ENCODE results near the gene HYAL3. TPM values are rescaled to one million over a fixed set of nuclear protein-coding genes. Genes with fewer than 3 reads are reported as not detected.

Gene HYAL3
- total RNA-seq, 1 experiment from 2014 or later, result 10.2 TPM

- peak overlapping the region; percentile 60 for H3K27ac ChIP-seq
- ChIA-PET POLR2A (ENCODE audit: unreplicated experiment) (interaction anchor here (0.5 kb wide), 1 partner anchor 41 kb away, joined by 10 read pairs; no protein-coding TSS in a partner anchor), CTCF (interaction anchor here (0.6 to 0.7 kb wide), 3 partner anchors 47 to 1022 kb away, joined by 3 to 8 read pairs (median 6); no protein-coding TSS in a partner anchor)
- no peak for DNase-seq
- TF ChIP-seq EZH2 (IDR thresholded peaks at IDR 0.05; ENCODE audit: low read depth), result no peak
- TF ChIP-seq CTCF (conservative IDR thresholded peaks at IDR 0.05), result no peak
- intact Hi-C loops (cut with micrococcal nuclease; ENCODE audit: unreplicated experiment), result loop anchor here (1.0 to 5.0 kb wide), 3 partner anchors 9 to 68 kb away; no protein-coding TSS in a partner anchor
- no peaks in the 10 kb centered on the region for H3K36me3 ChIP-seq (ENCODE audit: low read depth)
- peak overlapping the region; percentile 56; the same call in 1 of the 2 replicates for H3K4me3 ChIP-seq
- peaks cover 69% of the 10 kb centered on the region for H3K4me1 ChIP-seq (replicated peaks; ENCODE audit: insufficient read depth)
- peak overlapping the region; percentile 92 for H3K4me2 ChIP-seq
- peaks cover 15% of the 10 kb centered on the region for H3K79me2 ChIP-seq (ENCODE audit: low read depth)
- H4K20me1 ChIP-seq (ENCODE audit: insufficient read depth), result no peaks in the 10 kb centered on the region
- no peaks in the 10 kb centered on the region for H3K9me2 ChIP-seq (ENCODE audit: insufficient read depth)
- peaks cover 40% of the 10 kb centered on the region for H3F3A ChIP-seq (ENCODE audit: insufficient read depth, low read depth)
- H3K9me3 ChIP-seq (ENCODE audit: insufficient read depth, low read depth), result no peaks in the 10 kb centered on the region
- TSS peak; percentile 51 for BruUV-seq (replicated peaks)
- H3K27me3 ChIP-seq (ENCODE audit: insufficient read depth, low read depth), result no peaks in the 10 kb centered on the region
- H2AFZ ChIP-seq, result no peak overlapping the region
Observed at GRCh38 chr3:50269460-50269859, 29.7 kb downstream of the HYAL3 start.

GRCh38 chr3:50268703-50269451 is 30.3 kb downstream of the HYAL3 start, which contains the start of gene SEMA3B:
TSS of gene SEMA3B (plus strand) at chr3:50269147. CDS start at chr3:50269241, 94 bp downstream.
- no peaks in the 10 kb centered on the region for H3K9me2 ChIP-seq (ENCODE audit: insufficient read depth)
- peak within 1 kb of the TSS; percentile 92 for H3K4me2 ChIP-seq
- no peaks in the 10 kb centered on the region for H3K36me3 ChIP-seq (ENCODE audit: low read depth)
- peak; percentile 86 to 98 for DNase-seq
- H3K9me3 ChIP-seq (ENCODE audit: insufficient read depth, low read depth), result no peaks in the 10 kb centered on the region
- intact Hi-C loops (cut with micrococcal nuclease; ENCODE audit: unreplicated experiment), result loop anchor here (1.0 to 5.0 kb wide), 3 partner anchors 9 to 68 kb away; no protein-coding TSS in a partner anchor
- H3K27me3 ChIP-seq (ENCODE audit: insufficient read depth, low read depth), result no peaks in the 10 kb centered on the region
- H3K79me2 ChIP-seq (ENCODE audit: low read depth), result peaks cover 15% of the 10 kb centered on the region
- H3K4me3 ChIP-seq, result peak within 1 kb of the TSS; percentile 56; the same call in 1 of the 2 replicates
- POLR2A ChIA-PET (ENCODE audit: unreplicated experiment), result interaction anchor here (0.5 to 0.6 kb wide), 6 partner anchors 31 to 729 kb away, joined by 3 to 12 read pairs (median 4); no protein-coding TSS in a partner anchor
- peaks cover 46% of the 10 kb centered on the region for H3F3A ChIP-seq (ENCODE audit: insufficient read depth, low read depth)
- TF ChIP-seq CTCF (conservative IDR thresholded peaks at IDR 0.05), result no peak
- no peak for TF ChIP-seq EZH2 (IDR thresholded peaks at IDR 0.05; ENCODE audit: low read depth)
- peak within 1 kb of the TSS; percentile 60 for H3K27ac ChIP-seq
- no peaks in the 10 kb centered on the region for H4K20me1 ChIP-seq (ENCODE audit: insufficient read depth)
- BruUV-seq (replicated peaks), result no TSS peak
- CTCF ChIA-PET, result interaction anchor here (0.6 to 0.7 kb wide), 3 partner anchors 48 to 1021 kb away, joined by 3 to 8 read pairs (median 6); no protein-coding TSS in a partner anchor
- peaks cover 75% of the 10 kb centered on the region for H3K4me1 ChIP-seq (replicated peaks; ENCODE audit: insufficient read depth)
- no peak within 1 kb of the TSS for H2AFZ ChIP-seq

DNA sequence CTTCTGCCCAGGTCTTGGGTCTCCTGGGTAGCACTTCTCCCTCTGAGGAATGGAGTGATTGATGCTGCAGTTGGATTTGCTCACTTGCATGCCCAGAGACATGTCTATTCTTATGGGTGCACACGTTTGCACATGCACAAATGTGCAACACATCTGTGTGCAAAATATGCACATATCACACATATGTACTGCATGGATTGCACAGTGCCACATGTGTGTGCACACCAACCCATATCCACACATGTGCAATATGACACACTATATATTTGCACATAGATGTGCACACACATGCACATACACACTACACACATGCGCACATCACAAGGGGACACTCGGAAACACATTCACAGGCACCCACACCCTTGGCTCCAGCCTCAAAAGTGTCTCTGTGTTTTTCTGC is 30.9 kb downstream of the HYAL3 start:
- peaks cover 15% of the 10 kb centered on the region for H3K79me2 ChIP-seq (ENCODE audit: low read depth)
- H4K20me1 ChIP-seq (ENCODE audit: insufficient read depth), result no peaks in the 10 kb centered on the region
- no peaks in the 10 kb centered on the region for H3K9me3 ChIP-seq (ENCODE audit: insufficient read depth, low read depth)
- H3K36me3 ChIP-seq (ENCODE audit: low read depth), result no peaks in the 10 kb centered on the region
- no peak for DNase-seq
- no TSS peak for BruUV-seq (replicated peaks)
- peaks cover 80% of the 10 kb centered on the region for H3K4me1 ChIP-seq (replicated peaks; ENCODE audit: insufficient read depth)
- H3K9me2 ChIP-seq (ENCODE audit: insufficient read depth), result no peaks in the 10 kb centered on the region
- TF ChIP-seq CTCF (conservative IDR thresholded peaks at IDR 0.05) (no peak), EZH2 (IDR thresholded peaks at IDR 0.05; ENCODE audit: low read depth) (no peak)
- CTCF ChIA-PET, result interaction anchor here (0.6 kb wide), 1 partner anchor 69 kb away, joined by 3 read pairs; no protein-coding TSS in a partner anchor
- H3K27me3 ChIP-seq (ENCODE audit: insufficient read depth, low read depth), result no peaks in the 10 kb centered on the region
- no peak overlapping the region for H2AFZ ChIP-seq
- peaks cover 48% of the 10 kb centered on the region for H3F3A ChIP-seq (ENCODE audit: insufficient read depth, low read depth)
- no peak overlapping the region; the same call in 1 of the 2 replicates for H3K27ac ChIP-seq
- intact Hi-C loops (cut with micrococcal nuclease; ENCODE audit: unreplicated experiment), result loop anchor here (2.0 to 5.0 kb wide), 2 partner anchors 49 to 69 kb away; no protein-coding TSS in a partner anchor
- POLR2A ChIA-PET (ENCODE audit: unreplicated experiment), result no interaction called here
- no peak overlapping the region for H3K4me3 ChIP-seq
- H3K4me2 ChIP-seq, result peak overlapping the region; percentile 92

Data from PC-9 (cell line).